Chondrocyte (in vitro differentiated cells): ENCODE measurements around the gene MYH7. TPM values are rescaled to one million over a fixed set of nuclear protein-coding genes. Genes with fewer than 3 reads are reported as not detected.
"Not testable (repeated sequence)": the region's sequence is repeated elsewhere in the genome, so short reads cannot be mapped to it uniquely, and the experiment has no call there.

Experiments
- DNase-seq: peaks from one replicate; pipeline ENCODE4 v3.0.0; 2021; ENCODE audit warnings: mixed read lengths, low spot score
- H3K27ac Mint-ChIP-seq: one replicate; pipeline ENCODE4 v1.8.0; 2021; ENCODE audit warnings: mild to moderate bottlenecking, moderate library complexity, mixed read lengths; ENCODE audit not compliant: unreplicated experiment
- H3K27me3 Mint-ChIP-seq: 2 replicates; pipeline ENCODE4 v1.8.0; 2021; ENCODE audit warnings: low read depth, mixed read lengths
- H3K36me3 Mint-ChIP-seq: 2 replicates; pipeline ENCODE4 v1.8.0; 2021; ENCODE audit warnings: low read depth, mixed read lengths
- H3K4me1 Mint-ChIP-seq: 2 replicates; pipeline ENCODE4 v1.8.0; 2021; ENCODE audit warnings: low read depth, mild to moderate bottlenecking, mixed read lengths
- H3K4me3 Mint-ChIP-seq: one replicate; pipeline ENCODE4 v1.8.0; 2021; ENCODE audit warnings: mild to moderate bottlenecking, moderate library complexity, mixed read lengths; ENCODE audit not compliant: unreplicated experiment
- H3K9me3 Mint-ChIP-seq: 2 replicates; pipeline ENCODE4 v1.8.0; 2021; ENCODE audit warnings: low read depth, mixed read lengths
- CTCF ChIP-seq: fragments of 200-600 bp; sonication (generic); IDR thresholded peaks from 2 replicates; pipeline ENCODE4 v1.5.0; 2021; ENCODE audit warnings: antibody characterized with exemption, mild to moderate bottlenecking, moderate library complexity
- total RNA-seq: library from RNA; stranded (reverse); gene quantifications from 3 replicates; pipeline ENCODE4 v1.2.1, GENCODE V29; 2021

MYH7 gene
- total RNA-seq, 1 donor from 2014 or later: not detected

GRCh38 chr14:23428686-23429495 lies 6.6 kb downstream of the MYH7 start:
- Mint-ChIP-seq H3K4me3 (no peak overlapping the region), H3K36me3 (no peaks in the 10 kb centered on the region), H3K27ac (no peak overlapping the region), H3K9me3 (no peaks in the 10 kb centered on the region), H3K27me3 (peaks cover 34% of the 10 kb centered on the region), H3K4me1 (no peaks in the 10 kb centered on the region)
- no peak for TF ChIP-seq CTCF
- peak; percentile 63 for DNase-seq

- not testable (repeated sequence) for H3K27ac Mint-ChIP-seq, H3K36me3 Mint-ChIP-seq, DNase-seq, H3K9me3 Mint-ChIP-seq, H3K4me1 Mint-ChIP-seq, H3K4me3 Mint-ChIP-seq
- H3K27me3 Mint-ChIP-seq: peaks cover 19% of the 10 kb centered on the region
Measured at GRCh38 chr14:23425798-23426197, 9.7 kb downstream of the MYH7 start.

DNA sequence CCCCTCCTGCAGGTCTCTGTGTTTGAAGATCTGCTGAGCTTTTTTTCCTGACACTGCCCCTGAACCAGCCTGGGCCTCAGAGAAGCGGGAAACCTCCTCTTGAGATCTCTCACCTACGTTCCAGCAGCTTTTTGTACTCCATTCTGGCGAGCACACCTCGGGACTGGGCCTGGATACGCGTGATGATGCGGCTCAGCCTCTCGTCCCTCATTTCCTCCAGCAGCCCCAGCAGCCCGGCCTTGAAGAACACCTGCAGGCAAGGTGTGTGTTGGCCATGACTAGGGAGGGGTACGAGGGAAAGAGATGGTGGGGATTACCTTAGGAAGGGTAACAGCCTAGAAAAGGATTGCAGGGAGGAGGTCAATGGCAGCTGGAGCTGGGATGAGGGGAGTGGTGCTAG lies 10.3 kb downstream of the MYH7 start:
- Mint-ChIP-seq H3K27me3 (peaks cover 21% of the 10 kb centered on the region), H3K27ac (no peak overlapping the region), H3K4me1 (no peaks in the 10 kb centered on the region), H3K36me3 (no peaks in the 10 kb centered on the region), H3K4me3 (no peak overlapping the region), H3K9me3 (no peaks in the 10 kb centered on the region)
- no peak for TF ChIP-seq CTCF
- no peak for DNase-seq

GRCh38 chr14:23423657-23424056 lies 11.8 kb downstream of the MYH7 start:
- Mint-ChIP-seq H3K27me3 (peaks cover 30% of the 10 kb centered on the region), H3K27ac (no peak overlapping the region), H3K36me3 (no peaks in the 10 kb centered on the region), H3K4me3 (no peak overlapping the region), H3K4me1 (no peaks in the 10 kb centered on the region), H3K9me3 (no peaks in the 10 kb centered on the region)
- TF ChIP-seq CTCF: no peak
- DNase-seq: no peak

DNA sequence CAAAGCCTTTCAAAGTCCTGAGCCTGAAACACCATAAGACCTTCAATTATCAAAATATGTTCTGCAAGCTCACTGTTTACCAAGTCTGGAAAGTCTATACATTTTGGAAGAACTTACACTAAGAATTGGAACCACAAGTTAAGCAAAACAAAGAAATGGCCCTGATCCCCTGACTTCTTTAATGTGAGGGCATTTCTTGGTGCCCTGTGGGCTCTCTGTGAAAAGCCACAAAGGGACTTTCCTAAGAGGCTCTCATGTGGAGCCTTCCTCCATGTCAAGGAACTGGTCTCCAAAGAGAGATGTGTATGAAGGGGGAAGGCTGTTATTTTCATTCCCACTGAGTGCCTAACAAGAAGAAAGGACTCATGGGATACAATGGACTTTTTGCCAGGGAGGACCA lies 13.9 kb downstream of the MYH7 start:
- H3K9me3 Mint-ChIP-seq: no peaks in the 10 kb centered on the region
- H3K27ac Mint-ChIP-seq: no peak overlapping the region
- no peak for TF ChIP-seq CTCF
- DNase-seq: no peak
- H3K27me3 Mint-ChIP-seq: peaks cover 31% of the 10 kb centered on the region
- H3K36me3 Mint-ChIP-seq: no peaks in the 10 kb centered on the region
- no peak overlapping the region for H3K4me3 Mint-ChIP-seq
- H3K4me1 Mint-ChIP-seq: no peaks in the 10 kb centered on the region

- not testable (repeated sequence) for H3K4me1 Mint-ChIP-seq, H3K4me3 Mint-ChIP-seq, H3K9me3 Mint-ChIP-seq, H3K27ac Mint-ChIP-seq, H3K36me3 Mint-ChIP-seq, DNase-seq
- peaks cover 35% of the 10 kb centered on the region for H3K27me3 Mint-ChIP-seq
Measured at GRCh38 chr14:23419646-23420045, 15.8 kb downstream of the MYH7 start.
